GM18867 (cell line): ENCODE measurements around the gene PNPLA2.
A peak's percentile ranks its signal among the peaks of the same experiment; 100 is the strongest.

Source experiments
- ATAC-seq: cut with Tn5 transposase; IDR thresholded peaks from one replicate; pipeline ENCODE4 v1.9.1; 2021; ENCODE audit warnings: mild to moderate bottlenecking, moderate library complexity; ENCODE audit not compliant: unreplicated experiment

Gene PNPLA2

DNA sequence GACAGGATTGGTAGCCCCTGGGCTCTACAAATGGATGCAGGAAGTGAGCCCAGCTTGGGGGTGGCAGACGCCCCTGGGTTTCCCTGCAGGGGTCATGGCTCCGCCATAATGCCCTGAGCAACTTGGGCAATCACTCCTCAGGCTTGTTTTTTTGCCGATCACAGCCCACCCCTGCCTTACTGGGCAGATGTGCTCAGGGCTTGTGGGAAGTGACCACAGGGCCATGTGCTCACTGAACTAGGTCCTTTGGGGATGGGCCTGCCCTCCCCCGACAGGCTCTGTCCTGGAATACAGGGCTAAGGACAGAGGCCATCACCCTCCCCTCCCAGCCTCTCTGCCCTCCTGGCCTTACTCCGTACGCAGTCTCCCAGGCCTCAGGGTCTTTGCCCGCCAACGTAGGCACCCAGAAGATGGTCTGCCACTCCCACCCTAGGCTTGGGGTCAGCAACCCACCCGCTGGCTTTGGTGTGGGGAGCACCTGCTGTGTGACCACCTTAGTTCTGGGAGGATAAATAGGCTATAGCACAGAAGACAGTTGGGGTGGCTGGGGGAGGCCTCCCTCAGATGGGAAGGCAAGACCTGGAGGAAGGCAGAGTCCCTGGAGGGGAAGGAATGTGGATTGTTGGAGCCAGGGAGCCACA lies 5.1 kb upstream of the PNPLA2 start:
- no peak for ATAC-seq

DNA sequence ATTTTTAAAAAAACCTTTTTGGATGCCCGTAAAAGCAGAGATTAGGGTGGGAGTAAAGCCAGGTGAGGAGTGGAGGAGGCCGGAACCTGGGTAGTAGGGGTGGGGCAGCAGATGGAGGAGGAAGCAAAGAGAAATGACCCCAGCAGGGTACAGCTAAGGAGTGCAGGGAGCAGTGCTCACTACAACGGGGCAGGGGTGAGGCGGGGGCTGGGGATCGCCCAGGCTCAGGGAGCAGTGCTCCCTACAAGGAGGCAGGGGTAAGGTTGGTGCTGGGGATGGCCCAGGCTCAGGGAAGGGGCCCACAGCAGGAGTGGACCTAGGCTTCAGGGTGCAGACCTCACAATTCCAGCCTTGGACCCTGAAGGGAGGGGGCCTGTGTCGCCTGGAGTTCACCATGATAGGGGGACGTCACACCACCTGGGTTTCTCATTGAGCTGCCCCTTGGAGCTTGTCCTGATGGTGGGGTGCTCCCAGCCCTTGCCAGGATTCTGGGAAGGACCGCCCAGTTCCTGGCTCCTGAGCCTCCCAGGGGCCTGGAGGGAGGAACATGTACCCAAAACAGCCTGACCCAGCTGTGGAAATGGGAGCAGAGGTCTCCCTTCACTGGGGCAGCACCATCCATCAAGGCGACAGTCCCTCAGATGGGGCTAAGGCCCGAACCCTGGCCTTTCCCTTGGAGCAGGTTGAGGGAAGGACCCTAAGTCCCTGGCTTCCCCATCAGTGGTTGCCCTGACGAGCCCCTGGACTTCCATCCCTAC lies 2.9 kb upstream of the PNPLA2 start:
- no peak for ATAC-seq

DNA sequence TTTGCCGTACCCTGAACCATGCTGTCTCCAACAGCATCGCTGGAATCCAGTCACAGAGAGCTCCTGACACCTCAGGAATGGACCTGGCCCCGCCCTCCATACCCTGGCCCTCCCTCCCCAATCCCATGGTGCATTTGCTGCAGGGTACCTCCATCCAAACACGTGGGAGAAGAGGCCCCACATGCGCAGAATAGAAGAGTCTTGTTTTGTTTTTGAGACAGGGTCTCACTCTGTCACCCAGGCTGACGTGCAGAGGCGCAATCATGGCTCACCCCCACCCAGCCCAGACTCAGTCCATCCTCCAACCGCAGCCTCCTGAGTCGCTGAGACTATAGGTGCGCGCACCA lies 2.3 kb upstream of the PNPLA2 start:
- ATAC-seq = no peak

DNA sequence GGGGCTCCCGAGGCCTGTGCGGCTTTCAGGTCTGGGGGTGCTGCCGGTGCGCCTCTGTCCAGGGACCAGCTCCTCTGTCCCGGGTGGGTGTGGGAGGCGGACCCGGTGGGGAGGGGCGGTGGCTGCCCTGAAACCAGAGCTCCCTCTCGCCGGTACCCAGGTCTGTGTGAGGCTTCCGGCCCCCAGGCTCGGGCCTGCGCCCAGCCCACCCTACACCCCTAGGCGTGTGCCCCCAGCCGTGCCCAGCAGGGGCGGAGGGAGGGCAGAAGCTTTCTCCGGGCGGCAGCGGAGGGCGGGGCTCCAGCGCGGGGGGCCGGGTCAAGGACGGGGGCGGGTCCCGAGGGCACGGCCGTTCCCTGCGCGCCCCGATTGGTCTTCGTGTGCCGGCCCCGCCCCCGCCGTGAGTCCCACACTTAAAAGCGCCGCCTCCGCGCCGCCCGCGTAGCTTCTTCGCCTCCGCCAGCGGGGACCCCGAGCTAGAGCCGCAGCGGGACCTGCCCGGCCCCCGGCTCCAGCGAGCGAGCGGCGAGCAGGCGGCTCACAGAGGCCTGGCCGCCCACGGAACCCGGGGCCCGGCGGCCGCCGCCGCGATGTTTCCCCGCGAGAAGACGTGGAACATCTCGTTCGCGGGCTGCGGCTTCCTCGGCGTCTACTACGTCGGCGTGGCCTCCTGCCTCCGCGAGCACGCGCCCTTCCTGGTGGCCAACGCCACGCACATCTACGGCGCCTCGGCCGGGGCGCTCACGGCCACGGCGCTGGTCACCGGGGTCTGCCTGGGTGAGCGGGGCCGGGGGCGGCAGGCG lies 616 bp downstream of the PNPLA2 start:
- ATAC-seq = peak; percentile 67

DNA sequence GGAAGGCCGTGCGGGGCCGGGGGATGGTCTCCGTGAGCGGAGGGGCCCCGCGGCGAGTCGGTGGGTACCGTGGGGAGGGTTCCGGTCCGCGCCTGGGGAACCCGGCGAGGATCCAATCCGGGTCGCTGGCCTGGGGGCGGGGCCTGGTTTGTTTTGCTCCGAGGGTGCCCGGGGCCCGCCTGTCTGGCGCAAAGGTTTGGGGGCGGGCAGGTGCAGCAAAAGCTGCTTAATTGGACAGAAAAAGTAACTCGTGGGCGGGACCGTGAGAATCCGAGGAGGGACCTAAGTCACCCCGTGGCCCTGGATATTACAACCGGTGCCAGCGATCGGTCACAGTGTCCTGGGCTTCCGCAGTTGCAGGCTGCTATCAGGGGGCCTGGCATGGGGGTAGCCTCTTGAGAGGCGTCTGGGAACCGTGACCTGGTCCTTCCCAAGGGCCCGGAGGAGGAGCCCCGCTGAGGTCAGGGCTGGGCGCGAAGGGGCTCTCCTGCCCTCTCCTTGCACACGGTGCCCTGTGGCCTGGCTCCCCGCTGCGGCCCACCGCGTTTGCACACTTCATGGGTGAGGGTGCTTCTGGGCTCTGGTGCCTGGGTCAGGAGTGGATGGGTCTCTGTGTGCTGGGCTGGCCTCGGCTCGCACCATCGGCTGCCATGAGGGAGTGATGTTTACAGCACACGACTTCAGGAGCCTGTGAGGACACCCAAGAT lies 1.4 kb downstream of the PNPLA2 start:
- ATAC-seq = peak; percentile 58

DNA sequence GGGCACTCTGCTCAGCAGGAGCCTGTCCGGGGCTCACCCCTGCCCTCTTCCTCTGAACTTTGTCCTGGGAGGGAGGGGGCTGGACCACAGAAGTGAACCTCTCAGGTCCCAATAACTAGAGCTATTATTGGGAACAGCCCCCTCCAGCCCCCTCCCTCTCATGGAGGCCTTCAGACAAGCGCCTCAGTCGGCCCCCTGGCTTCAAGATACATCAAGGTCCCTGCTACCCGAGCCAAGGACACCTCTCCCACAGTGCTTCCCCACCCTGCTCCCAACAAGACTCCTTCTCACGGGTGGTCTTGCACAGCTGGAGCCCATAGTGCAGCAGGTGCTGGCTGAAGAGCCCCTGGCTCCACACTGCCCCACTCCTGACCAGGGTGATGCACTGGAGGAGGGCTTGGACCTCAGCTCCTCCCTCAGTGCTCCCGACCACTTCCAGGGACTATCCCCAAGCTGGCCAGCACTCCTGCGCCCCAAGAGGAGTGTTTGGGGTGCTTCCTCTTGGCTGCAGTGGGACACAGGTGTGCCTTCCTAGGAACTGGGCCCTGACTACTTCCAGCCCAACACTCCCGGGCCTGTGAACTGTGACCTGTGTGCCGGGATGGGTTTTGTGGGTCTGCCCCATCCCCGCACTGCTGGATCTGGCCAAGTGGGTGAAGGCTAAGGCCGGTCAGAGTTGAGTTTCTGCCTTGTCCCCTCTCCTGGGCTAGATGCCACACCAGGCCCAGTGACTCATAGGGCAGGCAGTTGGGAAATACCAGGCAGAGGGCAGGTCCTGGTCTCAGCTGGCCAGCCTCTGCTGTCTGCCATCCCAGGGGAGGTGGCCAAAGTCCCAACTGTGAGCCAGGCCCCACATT lies 2.2 kb downstream of the PNPLA2 start:
- ATAC-seq = no peak

DNA sequence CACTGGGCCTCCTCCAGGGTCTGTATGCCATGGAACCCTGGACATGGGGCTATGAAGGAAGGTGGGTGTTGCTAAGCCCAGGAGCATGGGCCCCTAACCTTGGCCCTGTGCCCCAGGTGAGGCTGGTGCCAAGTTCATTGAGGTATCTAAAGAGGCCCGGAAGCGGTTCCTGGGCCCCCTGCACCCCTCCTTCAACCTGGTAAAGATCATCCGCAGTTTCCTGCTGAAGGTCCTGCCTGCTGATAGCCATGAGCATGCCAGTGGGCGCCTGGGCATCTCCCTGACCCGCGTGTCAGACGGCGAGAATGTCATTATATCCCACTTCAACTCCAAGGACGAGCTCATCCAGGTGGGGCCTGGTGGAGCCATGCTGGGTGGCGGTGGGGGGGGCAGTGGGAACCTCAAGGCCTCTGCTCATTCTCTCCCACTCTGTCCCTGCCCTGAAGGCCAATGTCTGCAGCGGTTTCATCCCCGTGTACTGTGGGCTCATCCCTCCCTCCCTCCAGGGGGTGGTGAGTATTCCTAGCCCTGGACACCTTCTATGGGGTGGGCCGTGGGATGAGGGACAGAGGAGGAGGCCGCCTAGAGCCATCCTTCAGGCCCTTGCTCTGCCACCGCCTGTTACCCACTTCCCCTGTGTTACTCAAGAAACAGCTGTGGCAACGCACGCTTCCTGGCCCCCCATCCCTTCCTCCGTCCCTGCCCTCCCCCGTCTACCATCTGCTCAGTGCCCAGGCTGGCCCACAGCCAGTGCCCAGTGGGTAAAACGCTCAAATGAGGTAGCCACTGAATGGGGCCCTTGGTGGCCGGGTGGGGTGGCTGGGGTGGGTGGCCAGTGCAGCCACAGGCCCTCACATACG lies 3.0 kb downstream of the PNPLA2 start:
- no peak for ATAC-seq

DNA sequence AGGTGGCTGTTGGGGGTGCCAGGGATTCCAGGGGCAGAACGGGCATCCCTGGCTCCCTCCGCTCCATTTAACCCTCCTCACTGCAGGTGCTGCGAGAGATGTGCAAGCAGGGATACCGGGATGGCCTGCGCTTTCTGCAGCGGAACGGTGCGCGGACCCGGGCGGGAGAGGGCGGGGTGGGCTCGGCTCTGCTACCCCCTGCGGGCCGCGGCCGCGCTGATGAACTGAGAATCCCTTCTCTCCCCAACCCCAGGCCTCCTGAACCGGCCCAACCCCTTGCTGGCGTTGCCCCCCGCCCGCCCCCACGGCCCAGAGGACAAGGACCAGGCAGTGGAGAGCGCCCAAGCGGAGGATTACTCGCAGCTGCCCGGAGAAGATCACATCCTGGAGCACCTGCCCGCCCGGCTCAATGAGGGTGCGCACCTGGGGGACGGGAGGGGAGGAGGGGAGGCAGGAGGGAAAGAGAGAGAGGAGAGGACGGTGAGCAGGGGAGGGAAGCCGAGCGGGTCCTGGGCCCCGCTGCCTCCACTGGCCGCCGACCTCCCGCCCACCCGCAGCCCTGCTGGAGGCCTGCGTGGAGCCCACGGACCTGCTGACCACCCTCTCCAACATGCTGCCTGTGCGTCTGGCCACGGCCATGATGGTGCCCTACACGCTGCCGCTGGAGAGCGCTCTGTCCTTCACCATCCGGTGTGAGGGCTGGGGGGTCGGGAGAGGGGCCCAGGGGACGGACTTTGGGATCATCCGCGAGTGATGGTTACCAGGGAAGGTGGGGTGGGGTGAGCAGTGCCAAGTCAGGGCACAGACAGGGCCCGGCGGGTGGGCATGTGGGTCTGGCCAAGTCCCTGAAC lies 5.0 kb downstream of the PNPLA2 start:
- no peak for ATAC-seq

DNA sequence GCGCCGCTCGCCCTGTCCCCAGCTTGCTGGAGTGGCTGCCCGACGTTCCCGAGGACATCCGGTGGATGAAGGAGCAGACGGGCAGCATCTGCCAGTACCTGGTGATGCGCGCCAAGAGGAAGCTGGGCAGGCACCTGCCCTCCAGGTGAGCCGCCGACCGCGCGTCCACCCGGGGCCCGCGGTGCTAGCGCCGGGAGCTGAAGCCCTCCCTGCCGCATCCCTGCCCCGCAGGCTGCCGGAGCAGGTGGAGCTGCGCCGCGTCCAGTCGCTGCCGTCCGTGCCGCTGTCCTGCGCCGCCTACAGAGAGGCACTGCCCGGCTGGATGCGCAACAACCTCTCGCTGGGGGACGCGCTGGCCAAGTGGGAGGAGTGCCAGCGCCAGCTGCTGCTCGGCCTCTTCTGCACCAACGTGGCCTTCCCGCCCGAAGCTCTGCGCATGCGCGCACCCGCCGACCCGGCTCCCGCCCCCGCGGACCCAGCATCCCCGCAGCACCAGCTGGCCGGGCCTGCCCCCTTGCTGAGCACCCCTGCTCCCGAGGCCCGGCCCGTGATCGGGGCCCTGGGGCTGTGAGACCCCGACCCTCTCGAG lies 5.7 kb downstream of the PNPLA2 start:
- no peak for ATAC-seq

DNA sequence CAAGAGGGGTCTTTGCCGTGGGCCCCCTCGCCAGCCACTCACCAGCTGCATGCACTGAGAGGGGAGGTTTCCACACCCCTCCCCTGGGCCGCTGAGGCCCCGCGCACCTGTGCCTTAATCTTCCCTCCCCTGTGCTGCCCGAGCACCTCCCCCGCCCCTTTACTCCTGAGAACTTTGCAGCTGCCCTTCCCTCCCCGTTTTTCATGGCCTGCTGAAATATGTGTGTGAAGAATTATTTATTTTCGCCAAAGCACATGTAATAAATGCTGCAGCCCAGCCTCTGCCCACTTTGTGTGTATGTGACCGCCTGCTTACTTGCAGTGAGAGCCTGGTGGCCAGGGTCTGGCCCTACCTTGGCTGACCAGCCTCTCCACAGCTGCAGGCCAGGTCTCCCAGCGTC lies 6.2 kb downstream of the PNPLA2 start:
- no peak for ATAC-seq

DNA sequence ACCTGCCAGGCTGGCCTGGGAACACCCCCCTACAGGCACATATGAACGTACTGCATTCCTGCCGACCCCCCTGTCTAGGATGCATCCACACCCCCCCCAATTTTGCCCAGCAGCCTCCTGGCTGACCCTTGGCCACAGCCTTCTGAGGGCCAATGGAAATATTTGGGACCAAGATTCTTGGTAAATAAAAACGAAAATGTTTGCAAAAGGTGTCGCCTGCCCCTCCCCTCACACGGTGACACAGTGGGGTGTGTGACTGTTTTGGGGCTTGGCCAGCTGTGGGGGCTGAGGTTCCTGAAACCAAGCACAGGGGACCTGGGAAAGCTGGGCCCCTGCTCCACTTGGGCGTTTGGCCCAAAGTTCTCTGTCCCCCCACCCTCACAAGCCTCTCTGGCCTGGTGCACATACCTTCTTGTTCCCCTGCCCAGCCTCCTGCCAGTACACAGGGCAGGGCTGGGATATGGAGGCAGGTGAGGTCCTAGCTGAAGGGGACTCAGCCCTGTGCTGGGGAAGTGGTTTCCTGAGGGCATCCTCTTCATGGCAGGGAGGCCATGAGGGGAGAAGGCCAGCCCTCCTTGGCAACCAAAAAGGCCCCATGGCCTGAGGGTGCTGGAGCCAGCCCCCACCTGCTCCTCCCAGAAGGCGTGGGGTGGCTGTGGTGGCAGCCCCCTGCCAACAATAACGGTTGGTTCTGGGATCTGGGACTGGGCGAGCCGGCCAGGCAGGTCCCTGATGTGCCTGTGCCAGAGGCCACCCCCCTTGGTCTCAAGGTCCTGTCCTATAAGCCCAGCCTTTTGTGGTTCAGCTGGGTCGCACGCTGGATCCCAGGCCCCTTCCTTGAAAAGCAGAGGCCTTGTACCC lies 6.9 kb downstream of the PNPLA2 start:
- ATAC-seq = no peak

DNA sequence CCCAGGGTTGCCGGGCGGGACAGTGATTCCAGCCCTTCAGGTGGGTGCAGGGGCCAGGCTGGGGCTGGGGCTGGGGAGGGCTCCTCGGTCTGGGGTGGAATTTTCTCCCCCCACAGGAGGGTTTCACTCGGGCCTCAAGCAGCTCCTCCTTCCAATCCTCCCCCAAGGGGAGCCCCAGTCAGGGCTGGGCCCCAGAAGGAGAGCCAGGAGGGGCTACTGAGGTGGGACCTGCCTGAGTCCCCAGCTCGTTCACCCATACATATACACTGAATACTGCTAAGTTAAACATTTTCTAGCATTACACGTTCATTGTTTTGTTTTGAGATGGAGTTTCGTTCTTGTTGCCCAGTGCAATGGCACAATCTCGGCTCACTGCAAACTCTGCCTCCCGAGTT lies 7.5 kb downstream of the PNPLA2 start:
- no peak for ATAC-seq

DNA sequence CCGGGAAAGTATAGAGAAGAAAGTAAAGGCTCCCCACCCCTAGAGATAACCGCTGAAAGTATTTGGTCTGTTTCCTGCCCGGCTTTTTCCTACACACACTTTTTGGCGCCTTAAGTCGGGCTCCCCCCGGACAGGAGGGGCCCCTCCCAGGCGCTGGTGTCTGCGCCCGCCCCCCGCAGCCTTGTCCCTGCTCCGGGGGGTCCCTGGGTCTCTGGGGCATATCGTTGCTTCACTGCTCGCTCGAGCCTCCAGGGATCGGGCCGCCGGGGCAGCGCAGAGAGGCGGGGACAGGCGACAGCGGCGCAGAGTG lies 8.1 kb downstream of the PNPLA2 start:
- ATAC-seq = no peak

DNA sequence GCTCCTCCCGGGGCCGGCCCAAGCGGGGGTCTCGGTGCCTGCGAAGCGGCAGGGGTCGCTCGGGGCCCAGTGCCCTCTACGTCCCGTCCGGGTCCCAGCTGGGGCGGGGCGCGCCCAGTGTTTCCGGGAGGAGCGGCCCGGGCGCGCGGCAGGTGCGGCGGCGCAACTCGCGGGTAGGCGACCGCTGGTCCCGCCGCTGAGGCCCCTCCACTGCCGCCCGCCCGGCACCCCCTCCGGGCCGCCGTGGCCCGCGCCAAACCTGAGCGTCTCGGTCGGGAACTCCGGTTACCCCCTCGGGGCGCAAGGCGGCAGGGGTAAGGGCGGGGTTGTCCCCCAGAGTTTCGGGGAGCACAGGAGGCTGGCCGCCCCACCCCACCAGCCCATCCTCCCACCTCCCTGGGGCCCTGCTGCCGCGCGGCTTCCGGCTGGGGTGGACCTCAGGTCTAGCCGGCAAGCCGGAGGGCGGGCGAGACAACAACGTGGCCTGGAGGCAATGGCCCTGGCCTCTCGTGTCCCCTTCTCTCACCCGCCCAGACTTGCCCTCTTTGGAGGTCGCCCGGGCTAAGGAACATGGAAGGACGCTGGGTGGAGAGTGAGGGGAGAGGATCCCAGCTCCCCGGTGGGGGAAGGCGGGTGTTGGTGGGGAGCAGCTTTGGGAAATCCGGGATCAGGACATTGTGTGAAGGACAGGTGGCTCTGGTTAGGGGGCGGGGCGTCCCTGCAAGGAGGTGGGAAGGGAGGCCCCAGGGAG lies 8.6 kb downstream of the PNPLA2 start:
- ATAC-seq = peak; percentile 40

DNA sequence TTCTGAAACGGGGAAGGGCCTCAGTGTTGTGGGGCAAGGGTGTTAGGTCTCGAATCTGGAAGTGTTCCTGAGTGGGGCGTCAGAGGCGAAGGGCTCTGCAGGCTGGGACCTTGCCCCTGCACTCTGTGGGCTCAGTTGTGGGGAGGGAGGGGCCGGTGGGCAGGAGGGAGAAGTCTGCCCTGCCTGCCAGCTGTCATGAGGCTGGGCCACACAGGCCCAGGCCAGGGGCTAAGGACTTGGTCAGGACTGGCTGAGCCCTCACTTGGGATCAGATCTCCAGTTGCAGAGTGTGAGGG lies 9.1 kb downstream of the PNPLA2 start, which contains the start of gene CRACR2B:
TSS of gene CRACR2B (plus strand) at position 23 of the 296 bp plus-strand sequence. CDS start 689 bp downstream, outside the sequence.
- ATAC-seq = no peak

DNA sequence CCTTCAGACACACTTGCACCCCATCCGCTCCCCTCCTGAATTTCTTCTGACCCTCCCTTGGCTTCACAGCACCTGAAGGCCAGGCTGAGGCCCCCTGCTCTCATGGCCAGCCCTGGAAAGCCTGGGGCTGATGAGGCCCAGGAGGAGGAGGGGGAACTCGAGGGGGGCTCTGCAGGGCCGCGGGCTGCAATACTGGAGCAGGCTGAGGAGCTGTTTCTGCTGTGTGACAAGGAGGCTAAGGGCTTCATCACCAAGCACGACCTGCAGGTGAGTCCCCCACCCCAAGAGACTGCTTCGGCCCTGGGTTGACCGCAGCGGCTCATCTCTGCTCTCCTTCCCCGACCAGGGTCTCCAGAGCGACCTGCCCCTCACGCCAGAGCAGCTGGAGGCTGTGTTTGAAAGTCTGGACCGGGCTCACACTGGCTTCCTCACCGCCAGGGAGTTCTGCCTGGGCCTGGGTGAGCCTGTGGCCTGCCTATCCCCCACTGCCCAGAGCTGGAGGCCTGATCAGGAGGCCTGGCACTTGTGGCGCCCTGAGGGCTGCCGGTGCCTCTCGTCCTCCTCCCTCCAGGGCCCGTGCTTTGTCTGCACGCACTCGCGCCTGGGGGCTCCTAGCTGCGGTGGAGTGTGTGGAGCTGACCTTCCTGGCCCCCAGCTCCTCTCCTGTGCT lies 9.9 kb downstream of the PNPLA2 start:
- no peak for ATAC-seq
